B cell (primary cell): ENCODE measurements around the gene CAVIN2. TPM values are rescaled to one million over a fixed set of nuclear protein-coding genes. Genes with fewer than 3 reads are reported as not detected.

Experiments used
- ATAC-seq: fragments of 200-7000 bp; cut with Tn5 transposase; one replicate; pipeline ENCODE4 v1.10.0; 2021; ENCODE audit warnings: low read depth, mild to moderate bottlenecking, moderate number of reproducible peaks, moderate library complexity
- CTCF ChIA-PET: fragments of 350-600 bp; sonication (Branson Sonifier 250); formaldehyde crosslinking; loops from one replicate; lab custom pipeline; 2021; ENCODE audit warnings: antibody characterized with exemption, inconsistent platforms; lab: Charles Lee
- POLR2A ChIA-PET: fragments of 350-600 bp; sonication (Branson Sonifier 250); formaldehyde crosslinking; loops from one replicate; lab custom pipeline; 2021; ENCODE audit warnings: antibody characterized with exemption; lab: Charles Lee
- DNase-seq: peaks from one replicate; pipeline ENCODE4 v3.0.0; 2013
- H2AFZ ChIP-seq: 2 replicates; pipeline ENCODE4 v1.6.1; 2012; ENCODE audit warnings: mild to moderate bottlenecking, low read depth, low read length; ENCODE audit not compliant: insufficient read depth, poor library complexity, severe bottlenecking
- H3K27ac ChIP-seq, 2 donors: 1 replicate in 1 of 2; 2 replicates in 1 of 2; pipeline ENCODE4 v1.5.1; 2012 to 2013; ENCODE audit warnings: low read length in 2 of 2, mild to moderate bottlenecking in 2 of 2, moderate library complexity in 1 of 2
- H3K27me3 ChIP-seq, 4 experiments: fragments of 200-600 bp in 1 of 4; sonication (generic) in 1 of 4; replicated peaks in 1 of 4; 1 replicate in 2 of 4; 2 replicates in 2 of 4; pipeline versions ENCODE4 v1.6.1 to v1.7.0; 2013 to 2016; ENCODE audit warnings: low read length in 3 of 4, mild to moderate bottlenecking in 2 of 4, mixed read lengths in 1 of 4, moderate library complexity in 1 of 4; ENCODE audit not compliant: insufficient read depth in 4 of 4, control insufficient read depth in 3 of 4; ENCODE audit errors: control extremely low read depth in 1 of 4
- H3K36me3 ChIP-seq, 2 experiments: replicated peaks in 1 of 2; 1 replicate in 1 of 2; 2 replicates in 1 of 2; pipeline versions ENCODE4 v1.6.1 to v1.7.1; 2013; ENCODE audit warnings: low read length in 1 of 2; ENCODE audit not compliant: insufficient read depth in 2 of 2, control insufficient read depth in 1 of 2; ENCODE audit errors: control extremely low read depth in 1 of 2, extremely low read depth in 1 of 2
- H3K4me1 ChIP-seq, 2 donors: fragments of 200-600 bp in 1 of 2; sonication (generic) in 1 of 2; 1 replicate in 1 of 2; 2 replicates in 1 of 2; pipeline versions ENCODE4 v1.5.1 to v1.6.1; 2013 to 2017; ENCODE audit warnings: low read length in 2 of 2; ENCODE audit not compliant: control insufficient read depth in 2 of 2, insufficient read depth in 2 of 2
- H3K4me2 ChIP-seq: replicated peaks from 2 replicates; pipeline ENCODE3; 2012; ENCODE audit warnings: mild to moderate bottlenecking, low read depth, low read length; ENCODE audit not compliant: poor library complexity, severe bottlenecking
- H3K4me3 ChIP-seq, 5 experiments: fragments of 200-600 bp in 1 of 5; sonication (generic) in 1 of 5; 1 replicate in 3 of 5; 2 replicates in 2 of 5; pipeline versions ENCODE4 v1.5.1 to v1.7.0; 2011 to 2016; ENCODE audit warnings: low read length in 4 of 5, mild to moderate bottlenecking in 4 of 5, low read depth in 2 of 5, control low read depth in 1 of 5, moderate library complexity in 1 of 5; ENCODE audit not compliant: insufficient read depth in 1 of 5; ENCODE audit errors: control extremely low read depth in 1 of 5, extremely low read depth in 1 of 5
- H3K79me2 ChIP-seq: fragments of 200-600 bp; sonication (generic); one replicate; pipeline ENCODE4 v1.6.0; 2016; ENCODE audit warnings: low read length; ENCODE audit not compliant: control insufficient read depth, insufficient read depth
- H3K9ac ChIP-seq: fragments of 200-600 bp; sonication (generic); 2 replicates; pipeline ENCODE4 v1.6.1; 2017; ENCODE audit warnings: mild to moderate bottlenecking, low read length, moderate library complexity
- H3K9me3 ChIP-seq, 3 donors: one replicate each; pipeline versions ENCODE4 v1.6.1 to v1.7.1; 2013; ENCODE audit warnings: low read length in 2 of 3; ENCODE audit not compliant: control insufficient read depth in 2 of 3, insufficient read depth in 1 of 3; ENCODE audit errors: control extremely low read depth in 1 of 3
- H4K20me1 ChIP-seq: 2 replicates; pipeline ENCODE4 v1.6.0; 2012; ENCODE audit warnings: mild to moderate bottlenecking, low read length; ENCODE audit not compliant: insufficient read depth, control insufficient read depth, poor library complexity, severe bottlenecking
- H3K27ac Mint-ChIP-seq: one replicate; pipeline ENCODE4 v1.8.0; 2021; ENCODE audit warnings: mixed read lengths
- H3K27me3 Mint-ChIP-seq: one replicate; pipeline ENCODE4 v1.8.0; 2021; ENCODE audit warnings: mixed read lengths
- H3K4me1 Mint-ChIP-seq: one replicate; pipeline ENCODE4 v1.8.0; 2021; ENCODE audit warnings: mixed read lengths
- H3K4me3 Mint-ChIP-seq: one replicate; pipeline ENCODE4 v1.8.0; 2021; ENCODE audit warnings: mixed read lengths
- H3K9me3 Mint-ChIP-seq: one replicate; pipeline ENCODE4 v1.8.0; 2022; ENCODE audit warnings: mixed read lengths; ENCODE audit not compliant: insufficient read depth
- EZH2 ChIP-seq: IDR thresholded peaks from 2 replicates; pipeline ENCODE4 v1.6.1; 2012; ENCODE audit warnings: borderline replicate concordance, low read depth, mild to moderate bottlenecking, moderate library complexity, low read length; ENCODE audit not compliant: insufficient read depth, poor library complexity, severe bottlenecking
- WGBS: methylation state at CpG from one replicate; pipeline ENCODE4 v1.1.5; 2013; ENCODE audit warnings: missing lambda C conversion rate; ENCODE audit not compliant: insufficient coverage; 5-methylcytosine and 5-hydroxymethylcytosine counted together
- intact Hi-C: fragments of 100-400 bp; cut with micrococcal nuclease; formaldehyde crosslinking; loops from one replicate; pipeline ENCODE4 v1.10.0; 2022
- polyA plus RNA-seq: library from polyadenylated mRNA; depleted of rRNA; stranded (reverse); fragments of >200 nt; gene quantifications from 2 replicates; pipeline ENCODE4 v1.2.3, GENCODE V29; 2012
- total RNA-seq, 2 donors: library from RNA; stranded (reverse); fragments of 120-200 nt in 1 of 2; gene quantifications; 1 replicate in 1 of 2; 2 replicates in 1 of 2; pipeline versions ENCODE4 v1.2.3 to v1.2.4, GENCODE V29; 2013 to 2022
- TF ChIP-seq, protein P1 (sequence below): fragments of 200-600 bp; IDR thresholded peaks from one replicate; pipeline ENCODE4 v1.8.0; 2022; ENCODE audit warnings: antibody characterized with exemption, mild to moderate bottlenecking

CAVIN2 gene
- total and polyA plus RNA-seq, 2 donors (not counting 1 experiment from before 2014, with no cell fraction given), result 0.15 TPM; not detected in 1

DNA sequence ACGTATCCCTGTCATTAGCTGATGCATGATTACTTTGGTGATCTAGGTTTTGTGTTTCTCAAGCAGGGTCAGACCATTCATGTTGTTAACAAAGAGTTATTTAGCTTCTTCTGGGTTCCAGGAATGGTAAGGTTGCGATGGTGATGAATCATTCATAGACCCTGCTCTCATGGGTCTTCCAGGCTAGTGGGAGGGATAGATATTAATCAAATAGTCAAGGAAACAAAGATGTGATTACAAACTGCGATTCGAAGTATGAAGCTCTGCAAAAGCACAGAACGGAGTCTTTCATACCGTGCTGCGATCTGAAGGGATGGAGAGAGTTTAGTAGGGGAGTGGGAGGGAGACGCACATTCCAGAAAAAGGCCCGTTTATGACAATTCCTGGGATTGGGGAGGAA lies 42.1 kb downstream of the CAVIN2 start:
- no peaks in the 10 kb centered on the region for H4K20me1 ChIP-seq
- no peaks in the 10 kb centered on the region for H3K4me1 ChIP-seq
- H3K27ac ChIP-seq, result no peak overlapping the region
- no peak for ATAC-seq
- H3K27me3 ChIP-seq, result no peaks in the 10 kb centered on the region
- TF ChIP-seq, protein P1, sequence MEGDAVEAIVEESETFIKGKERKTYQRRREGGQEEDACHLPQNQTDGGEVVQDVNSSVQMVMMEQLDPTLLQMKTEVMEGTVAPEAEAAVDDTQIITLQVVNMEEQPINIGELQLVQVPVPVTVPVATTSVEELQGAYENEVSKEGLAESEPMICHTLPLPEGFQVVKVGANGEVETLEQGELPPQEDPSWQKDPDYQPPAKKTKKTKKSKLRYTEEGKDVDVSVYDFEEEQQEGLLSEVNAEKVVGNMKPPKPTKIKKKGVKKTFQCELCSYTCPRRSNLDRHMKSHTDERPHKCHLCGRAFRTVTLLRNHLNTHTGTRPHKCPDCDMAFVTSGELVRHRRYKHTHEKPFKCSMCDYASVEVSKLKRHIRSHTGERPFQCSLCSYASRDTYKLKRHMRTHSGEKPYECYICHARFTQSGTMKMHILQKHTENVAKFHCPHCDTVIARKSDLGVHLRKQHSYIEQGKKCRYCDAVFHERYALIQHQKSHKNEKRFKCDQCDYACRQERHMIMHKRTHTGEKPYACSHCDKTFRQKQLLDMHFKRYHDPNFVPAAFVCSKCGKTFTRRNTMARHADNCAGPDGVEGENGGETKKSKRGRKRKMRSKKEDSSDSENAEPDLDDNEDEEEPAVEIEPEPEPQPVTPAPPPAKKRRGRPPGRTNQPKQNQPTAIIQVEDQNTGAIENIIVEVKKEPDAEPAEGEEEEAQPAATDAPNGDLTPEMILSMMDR, result no peak
- no peak for TF ChIP-seq EZH2
- intact Hi-C loops, result no loop called here
- Mint-ChIP-seq H3K4me1 (no peaks in the 10 kb centered on the region), H3K27me3 (peaks cover 3% of the 10 kb centered on the region), H3K27ac (no peak overlapping the region), H3K4me3 (no peak overlapping the region), H3K9me3 (no peaks in the 10 kb centered on the region)
- no peaks in the 10 kb centered on the region for H3K9me3 ChIP-seq
- POLR2A ChIA-PET, result no interaction called here
- CTCF ChIA-PET, result no interaction called here
- H2AFZ ChIP-seq, result no peak overlapping the region
- DNase-seq, result no peak
- no peak overlapping the region for H3K4me2 ChIP-seq
- no peaks in the 10 kb centered on the region for H3K36me3 ChIP-seq
- no peak overlapping the region for H3K4me3 ChIP-seq
- H3K79me2 ChIP-seq, result no peaks in the 10 kb centered on the region
- H3K9ac ChIP-seq, result no peak overlapping the region
- 98% methylated on average over 6 of the region's 9 CpGs for WGBS

DNA sequence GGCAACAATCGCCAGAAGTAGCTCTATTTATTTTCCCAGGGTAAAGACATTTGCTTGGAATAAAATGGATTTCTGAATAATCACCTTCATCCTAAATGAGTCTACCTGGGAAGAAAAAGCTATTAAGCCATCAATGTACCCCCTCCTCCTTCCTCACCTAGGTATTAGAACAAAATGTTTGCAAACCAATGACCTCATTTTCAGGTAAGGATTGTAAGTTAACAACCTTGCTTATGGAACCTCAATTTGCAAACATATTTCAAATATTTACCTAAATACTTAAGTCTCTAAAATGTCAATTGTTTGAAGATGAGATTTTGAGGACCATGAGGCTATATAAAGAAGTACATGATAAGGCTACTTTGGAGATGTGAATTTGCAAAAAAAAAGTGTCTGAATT lies 43.9 kb downstream of the CAVIN2 start:
- H3K27me3 Mint-ChIP-seq, result peaks cover 9% of the 10 kb centered on the region
- TF ChIP-seq, protein P1, result no peak
- no peak for TF ChIP-seq EZH2
- H3K27me3 ChIP-seq, result no peaks in the 10 kb centered on the region
- H3K9me3 ChIP-seq, result no peaks in the 10 kb centered on the region
- no peaks in the 10 kb centered on the region for H3K79me2 ChIP-seq
- intact Hi-C loops, result no loop called here
- no peaks in the 10 kb centered on the region for H3K9me3 Mint-ChIP-seq
- no peak overlapping the region for H3K27ac ChIP-seq
- H2AFZ ChIP-seq, result no peak overlapping the region
- H4K20me1 ChIP-seq, result no peaks in the 10 kb centered on the region
- H3K4me2 ChIP-seq, result no peak overlapping the region
- H3K9ac ChIP-seq, result no peak overlapping the region
- no peaks in the 10 kb centered on the region for H3K36me3 ChIP-seq
- WGBS, result no CpG with 5 or more reads among the region's 1 CpG
- no peaks in the 10 kb centered on the region for H3K4me1 ChIP-seq
- H3K4me3 ChIP-seq, result no peak overlapping the region
- H3K4me3 Mint-ChIP-seq, result no peak overlapping the region
- H3K4me1 Mint-ChIP-seq, result no peaks in the 10 kb centered on the region
- H3K27ac Mint-ChIP-seq, result no peak overlapping the region
- POLR2A ChIA-PET, result no interaction called here
- ATAC-seq (no peak), DNase-seq (no peak)
- CTCF ChIA-PET, result interaction anchor here (0.6 to 1.5 kb wide), 3 partner anchors 9 to 360 kb away, joined by 3 to 5 read pairs (median 3); no protein-coding TSS in a partner anchor
